ENCODE results near the gene SIPA1L3. TPM values are rescaled to one million over a fixed set of nuclear protein-coding genes. Genes with fewer than 3 reads are reported as not detected.

Gene SIPA1L3
- total and polyA plus RNA-seq, 2 of the 13 experiments (the other 11 are each of a cell fraction or from before 2014, with no cell fraction given): 5.5 to 7.7 TPM

DNA sequence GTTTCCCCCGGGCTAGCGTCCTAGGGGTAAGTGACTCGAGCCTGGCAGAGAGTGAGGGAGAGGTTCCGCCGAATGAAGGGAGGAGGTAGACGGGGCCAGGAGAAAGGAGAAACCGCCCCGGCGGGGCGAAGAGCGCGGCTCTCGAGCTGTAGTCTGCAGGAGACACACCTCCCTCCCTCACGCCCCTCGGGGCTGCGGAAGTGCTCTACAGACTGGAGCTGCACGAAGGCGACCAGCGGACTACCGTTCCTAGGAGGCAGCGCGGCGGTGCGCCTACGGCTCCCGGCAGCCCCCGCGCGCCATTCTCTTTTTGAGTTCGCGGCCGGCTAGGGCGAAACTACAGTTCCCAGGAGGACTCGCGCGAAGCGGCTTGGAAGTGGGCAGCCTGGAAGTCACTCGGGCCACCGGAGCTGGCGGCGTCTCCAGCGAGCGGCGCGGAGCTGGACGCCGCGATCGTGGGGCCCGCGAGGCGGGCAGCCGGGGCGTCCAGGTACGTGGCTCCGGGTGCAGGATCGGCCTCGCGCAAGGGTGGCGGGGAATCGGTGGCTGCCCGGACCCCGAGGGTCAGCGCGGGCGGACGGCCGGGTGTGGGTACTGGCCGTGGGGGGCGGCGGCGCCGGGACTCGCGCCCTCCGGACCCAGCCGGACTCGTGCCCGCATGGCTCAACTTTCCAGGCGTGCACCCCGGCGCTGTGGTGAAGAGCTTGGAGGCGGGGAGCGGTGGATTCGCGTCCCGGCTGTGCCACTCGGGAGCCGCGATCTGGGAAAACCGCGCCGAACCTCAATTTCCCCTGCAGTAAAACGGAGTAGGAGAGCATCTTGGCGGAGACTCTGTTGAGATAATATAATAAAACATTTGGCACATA is at the start of gene SIPA1L3 (continued):
- no peak for TF ChIP-seq HNRNPH1 (optimal IDR thresholded peaks at IDR 0.05; ENCODE audit: low read depth, low read length)
- TF ChIP-seq, protein P1, sequence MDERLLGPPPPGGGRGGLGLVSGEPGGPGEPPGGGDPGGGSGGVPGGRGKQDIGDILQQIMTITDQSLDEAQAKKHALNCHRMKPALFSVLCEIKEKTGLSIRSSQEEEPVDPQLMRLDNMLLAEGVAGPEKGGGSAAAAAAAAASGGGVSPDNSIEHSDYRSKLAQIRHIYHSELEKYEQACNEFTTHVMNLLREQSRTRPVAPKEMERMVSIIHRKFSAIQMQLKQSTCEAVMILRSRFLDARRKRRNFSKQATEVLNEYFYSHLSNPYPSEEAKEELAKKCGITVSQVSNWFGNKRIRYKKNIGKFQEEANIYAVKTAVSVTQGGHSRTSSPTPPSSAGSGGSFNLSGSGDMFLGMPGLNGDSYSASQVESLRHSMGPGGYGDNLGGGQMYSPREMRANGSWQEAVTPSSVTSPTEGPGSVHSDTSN (CRISPR knock-in tag; IDR thresholded peaks at IDR 0.05): no peak
- no peak for TF ChIP-seq RORA (CRISPR knock-in tag; IDR thresholded peaks at IDR 0.05)
- peak; percentile 61; the same call in 1 of the 2 replicates for TF ChIP-seq FOXK1 (CRISPR knock-in tag; IDR thresholded peaks at IDR 0.05; ENCODE audit: borderline replicate concordance, low read depth)
- no peak for TF ChIP-seq ZNF510 (CRISPR knock-in tag; IDR thresholded peaks at IDR 0.05; ENCODE audit: low read depth)
- TF ChIP-seq SMARCE1 (IDR thresholded peaks at IDR 0.05; ENCODE audit: borderline replicate concordance): no peak
- TF ChIP-seq ZNF629 (CRISPR knock-in tag; conservative IDR thresholded peaks at IDR 0.05): no peak
- no peak for TF ChIP-seq ZSCAN20 (CRISPR knock-in tag; IDR thresholded peaks at IDR 0.05; ENCODE audit: borderline replicate concordance)
- TF ChIP-seq, protein P2, sequence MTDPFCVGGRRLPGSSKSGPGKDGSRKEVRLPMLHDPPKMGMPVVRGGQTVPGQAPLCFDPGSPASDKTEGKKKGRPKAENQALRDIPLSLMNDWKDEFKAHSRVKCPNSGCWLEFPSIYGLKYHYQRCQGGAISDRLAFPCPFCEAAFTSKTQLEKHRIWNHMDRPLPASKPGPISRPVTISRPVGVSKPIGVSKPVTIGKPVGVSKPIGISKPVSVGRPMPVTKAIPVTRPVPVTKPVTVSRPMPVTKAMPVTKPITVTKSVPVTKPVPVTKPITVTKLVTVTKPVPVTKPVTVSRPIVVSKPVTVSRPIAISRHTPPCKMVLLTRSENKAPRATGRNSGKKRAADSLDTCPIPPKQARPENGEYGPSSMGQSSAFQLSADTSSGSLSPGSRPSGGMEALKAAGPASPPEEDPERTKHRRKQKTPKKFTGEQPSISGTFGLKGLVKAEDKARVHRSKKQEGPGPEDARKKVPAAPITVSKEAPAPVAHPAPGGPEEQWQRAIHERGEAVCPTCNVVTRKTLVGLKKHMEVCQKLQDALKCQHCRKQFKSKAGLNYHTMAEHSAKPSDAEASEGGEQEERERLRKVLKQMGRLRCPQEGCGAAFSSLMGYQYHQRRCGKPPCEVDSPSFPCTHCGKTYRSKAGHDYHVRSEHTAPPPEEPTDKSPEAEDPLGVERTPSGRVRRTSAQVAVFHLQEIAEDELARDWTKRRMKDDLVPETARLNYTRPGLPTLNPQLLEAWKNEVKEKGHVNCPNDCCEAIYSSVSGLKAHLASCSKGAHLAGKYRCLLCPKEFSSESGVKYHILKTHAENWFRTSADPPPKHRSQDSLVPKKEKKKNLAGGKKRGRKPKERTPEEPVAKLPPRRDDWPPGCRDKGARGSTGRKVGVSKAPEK (CRISPR knock-in tag; IDR thresholded peaks at IDR 0.05; ENCODE audit: borderline replicate concordance): no peak
- TF ChIP-seq ZFP36L1 (CRISPR knock-in tag; IDR thresholded peaks at IDR 0.05): no peak; the same call in 1 of the 2 replicates
- TF ChIP-seq NFYC (CRISPR knock-in tag; IDR thresholded peaks at IDR 0.05): no peak; the same call in 1 of the 2 replicates
- TF ChIP-seq BORCS8-MEF2B (CRISPR knock-in tag; IDR thresholded peaks at IDR 0.05): peak; percentile 68; the same call in 1 of the 2 replicates
- no peak for TF ChIP-seq ZNF609 (CRISPR knock-in tag; IDR thresholded peaks at IDR 0.05; ENCODE audit: borderline replicate concordance)
- no peak for TF ChIP-seq HOXD1 (CRISPR knock-in tag; IDR thresholded peaks at IDR 0.05)
- TF ChIP-seq SMAD3 (CRISPR knock-in tag; IDR thresholded peaks at IDR 0.05): no peak; the same call in 1 of the 2 replicates
- TF ChIP-seq, protein P3, sequence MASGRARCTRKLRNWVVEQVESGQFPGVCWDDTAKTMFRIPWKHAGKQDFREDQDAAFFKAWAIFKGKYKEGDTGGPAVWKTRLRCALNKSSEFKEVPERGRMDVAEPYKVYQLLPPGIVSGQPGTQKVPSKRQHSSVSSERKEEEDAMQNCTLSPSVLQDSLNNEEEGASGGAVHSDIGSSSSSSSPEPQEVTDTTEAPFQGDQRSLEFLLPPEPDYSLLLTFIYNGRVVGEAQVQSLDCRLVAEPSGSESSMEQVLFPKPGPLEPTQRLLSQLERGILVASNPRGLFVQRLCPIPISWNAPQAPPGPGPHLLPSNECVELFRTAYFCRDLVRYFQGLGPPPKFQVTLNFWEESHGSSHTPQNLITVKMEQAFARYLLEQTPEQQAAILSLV (CRISPR knock-in tag; IDR thresholded peaks at IDR 0.05; ENCODE audit: borderline replicate concordance): no peak; the same call in 1 of the 2 replicates
